NOMO-1 treated with dmso at 0.1 percent for 144 hours (cell line): Measurements from ENCODE around the gene ZNF750.

Experiments
- DNase-seq: peaks from one replicate; lab custom pipeline; 2025; ENCODE audit not compliant: unreplicated experiment; lab: John Stamatoyannopoulos, UW

Gene ZNF750

DNA sequence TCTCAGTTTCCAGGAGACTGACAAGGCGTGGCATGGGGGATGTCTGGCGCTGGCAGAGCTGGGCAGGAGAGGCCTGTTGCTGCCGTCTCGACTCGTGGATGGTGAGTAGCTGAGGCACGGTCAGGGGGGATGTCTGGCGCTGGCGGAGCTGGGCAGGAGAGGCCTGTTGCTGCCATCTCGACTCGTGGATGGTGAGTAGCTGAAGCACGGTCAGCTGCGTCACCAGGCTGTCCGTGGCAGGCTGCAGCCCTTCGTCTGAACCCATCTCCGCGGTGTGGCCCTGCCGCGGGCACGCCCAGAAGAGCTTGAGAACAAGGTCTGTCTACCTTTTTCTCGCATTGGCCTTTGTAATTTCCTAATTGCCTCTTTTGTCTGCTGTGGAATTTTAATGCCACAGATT lies 25.0 kb downstream of the ZNF750 start:
- no peak for DNase-seq

DNA sequence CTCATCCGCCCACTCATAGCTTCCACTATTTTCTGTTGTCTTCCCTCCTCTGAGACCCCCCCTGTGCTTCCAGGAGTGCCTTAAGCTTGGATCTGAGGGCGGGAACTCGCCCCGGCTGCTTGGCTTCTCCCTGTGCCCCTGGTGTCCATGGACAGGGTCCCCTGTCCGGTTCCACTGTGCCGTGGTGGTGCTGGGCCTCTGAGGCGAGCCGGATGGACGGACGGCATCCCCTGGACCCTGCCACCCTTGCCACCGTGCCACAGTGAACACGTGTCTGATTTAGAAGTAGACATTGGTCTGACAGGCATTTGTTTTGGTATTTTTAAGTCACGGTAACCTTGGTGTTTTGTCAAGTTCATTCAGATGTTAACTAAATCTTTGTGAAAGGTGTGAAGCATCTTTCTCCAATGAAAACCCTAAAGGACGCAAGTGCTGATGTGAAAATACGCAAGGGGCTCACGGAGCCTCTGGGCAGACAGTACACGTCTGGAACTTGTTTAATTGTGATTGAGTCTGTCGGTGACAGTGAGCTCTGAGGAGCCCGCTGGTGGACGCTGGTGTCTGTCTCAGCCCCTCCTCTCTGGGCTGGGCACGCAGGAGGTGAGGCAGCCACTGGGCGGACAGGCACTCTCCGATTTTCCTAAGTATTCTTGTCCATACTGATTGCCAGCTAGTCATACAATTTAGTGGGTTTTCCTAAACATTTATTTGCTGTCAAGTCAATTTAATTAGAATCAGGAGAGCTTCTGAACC lies 26.3 kb downstream of the ZNF750 start:
- no peak for DNase-seq

DNA sequence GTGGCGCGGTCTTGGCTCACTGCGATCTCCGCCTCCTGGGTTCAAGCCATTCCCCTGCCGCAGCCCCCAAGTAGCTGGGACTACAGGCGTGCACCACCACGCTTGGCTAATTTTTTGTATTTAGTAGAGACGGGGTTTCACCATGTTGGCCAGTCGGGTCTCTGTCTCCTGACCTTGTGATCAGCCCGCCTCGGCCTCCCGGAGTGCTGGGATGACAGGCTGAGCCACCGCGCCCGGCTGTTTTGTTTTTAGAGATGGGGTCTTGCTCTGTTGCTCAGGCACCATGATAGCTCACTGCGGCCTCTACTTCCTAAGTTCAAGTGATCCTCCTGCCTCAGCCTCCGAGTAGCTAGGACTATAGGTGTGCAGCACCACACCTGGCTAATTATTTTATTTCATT lies 27.2 kb downstream of the ZNF750 start:
- DNase-seq: no peak

DNA sequence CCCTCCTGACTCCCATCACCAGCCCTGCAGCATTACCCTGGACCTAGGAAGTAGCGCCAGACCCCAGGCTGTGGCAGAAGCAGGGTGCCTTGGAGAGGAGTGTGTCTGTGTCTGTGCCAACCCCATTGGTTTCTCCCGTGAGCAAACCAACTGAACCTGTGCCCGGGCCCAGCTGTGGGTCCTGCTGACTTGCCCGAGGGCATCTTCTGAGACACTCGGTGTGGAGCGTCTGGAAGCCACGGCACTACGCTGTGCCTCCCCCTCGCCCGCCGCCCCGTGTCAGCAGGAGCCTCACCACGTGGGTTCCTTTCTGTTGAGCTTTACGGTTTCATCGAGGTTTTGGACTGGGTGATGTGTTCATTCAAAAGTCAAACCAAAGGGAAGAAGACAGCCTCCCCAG lies 27.8 kb downstream of the ZNF750 start:
- no peak for DNase-seq

DNA sequence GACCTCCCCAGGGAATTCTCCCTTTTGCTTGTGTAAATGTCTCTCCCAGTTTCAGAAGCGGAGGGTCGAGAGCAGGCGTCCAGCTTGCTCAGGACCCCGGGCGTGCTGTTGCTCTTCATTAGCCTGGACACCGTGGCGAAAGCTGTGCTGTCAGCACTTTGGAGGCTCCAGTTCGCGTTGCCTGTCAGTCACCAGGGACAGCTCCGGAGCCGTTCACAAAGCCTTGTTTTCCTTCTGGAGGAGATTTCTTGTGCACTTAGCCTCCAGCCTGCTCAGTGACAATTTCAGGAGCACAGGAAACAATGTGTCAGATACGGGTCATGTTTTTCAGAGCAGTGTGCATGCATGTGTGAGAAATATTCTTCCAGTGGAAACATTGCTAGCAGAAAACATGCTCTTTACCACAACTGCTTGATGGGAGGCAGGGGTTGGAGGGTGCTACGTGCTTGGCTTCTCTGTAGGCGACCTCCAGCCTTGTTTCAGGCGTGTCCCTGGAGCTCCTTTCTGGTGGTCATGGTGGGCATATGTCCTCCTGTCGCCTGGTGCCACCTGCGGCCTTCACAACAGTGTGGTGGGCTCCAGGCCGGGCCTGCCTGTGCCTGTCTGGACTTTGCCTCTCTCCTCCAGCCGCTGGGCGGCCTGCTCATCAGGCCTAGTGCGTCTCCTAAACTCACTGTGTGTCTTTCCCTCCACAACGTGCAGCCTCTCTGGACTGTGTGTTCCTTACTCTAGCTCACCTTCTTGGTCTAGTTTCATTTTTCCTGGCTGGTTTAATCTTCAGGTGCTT lies 29.0 kb downstream of the ZNF750 start:
- no peak for DNase-seq

DNA sequence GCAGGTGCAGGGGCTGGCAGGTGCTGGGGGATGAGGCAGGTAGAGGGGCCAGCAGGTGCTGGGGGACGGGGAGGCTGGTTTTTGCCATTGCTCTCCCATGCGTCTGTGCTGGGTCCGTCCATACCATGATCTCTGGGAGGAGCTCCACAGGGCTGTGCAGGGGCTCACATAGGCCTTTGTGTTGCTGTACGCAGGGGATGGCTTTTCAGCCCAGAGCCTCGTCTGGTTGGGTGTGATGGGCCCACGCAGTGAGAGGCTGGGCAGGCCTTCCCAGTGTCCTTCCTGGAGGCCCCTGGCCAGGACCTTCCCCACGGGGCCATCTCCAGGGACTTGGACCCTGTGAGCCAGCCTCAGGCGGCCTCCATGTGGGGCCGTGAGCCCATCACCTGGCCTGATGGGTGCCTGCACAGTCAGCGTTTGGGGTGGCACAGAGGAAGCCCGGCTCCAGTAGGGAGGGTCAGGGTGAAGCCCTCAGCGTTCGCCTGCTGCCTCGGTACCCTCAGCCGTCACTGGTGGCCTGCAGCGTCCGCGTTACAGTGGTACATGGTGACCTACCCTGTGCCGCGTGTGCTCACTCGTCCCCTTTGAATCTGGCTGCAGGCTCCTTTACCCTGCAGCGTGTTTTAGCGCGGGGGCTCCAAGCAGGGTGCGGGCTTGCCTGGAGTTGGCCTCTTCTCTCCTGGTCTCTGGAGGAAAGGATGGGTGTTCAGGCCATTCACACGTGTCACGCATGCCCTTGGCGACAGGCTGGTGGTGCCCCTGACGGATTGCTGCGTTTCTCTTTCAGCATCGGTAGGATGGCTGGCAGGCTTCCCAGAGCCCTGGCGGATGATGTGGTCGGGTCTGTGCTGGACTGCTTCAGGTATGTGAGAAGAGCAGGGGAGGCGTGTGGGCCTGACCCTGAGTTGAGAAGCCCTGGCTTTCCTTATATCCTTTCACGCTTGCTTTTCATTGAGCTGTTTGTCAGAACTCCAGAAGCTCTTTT lies 30.6 kb downstream of the ZNF750 start:
- no peak for DNase-seq

DNA sequence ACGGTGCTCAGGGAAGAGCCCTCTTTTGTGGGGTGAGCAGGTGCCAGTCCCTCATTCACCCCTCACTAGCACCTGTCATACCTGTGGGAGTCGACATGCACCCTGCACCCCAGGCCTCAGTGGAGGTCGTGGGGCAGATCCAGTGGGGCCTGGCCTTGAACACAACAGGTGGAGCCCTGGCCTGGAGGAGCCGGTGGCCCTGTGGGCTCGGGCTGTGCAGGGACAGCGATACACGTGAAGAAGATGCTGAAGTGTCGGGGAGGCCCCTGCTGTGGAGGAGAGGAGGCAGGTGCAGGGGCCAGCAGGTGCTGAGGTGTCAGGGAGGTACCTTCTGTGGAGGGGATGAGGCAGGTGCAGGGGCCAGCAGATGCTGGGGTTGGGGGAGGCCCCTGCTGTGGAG lies 31.8 kb downstream of the ZNF750 start:
- no peak for DNase-seq

DNA sequence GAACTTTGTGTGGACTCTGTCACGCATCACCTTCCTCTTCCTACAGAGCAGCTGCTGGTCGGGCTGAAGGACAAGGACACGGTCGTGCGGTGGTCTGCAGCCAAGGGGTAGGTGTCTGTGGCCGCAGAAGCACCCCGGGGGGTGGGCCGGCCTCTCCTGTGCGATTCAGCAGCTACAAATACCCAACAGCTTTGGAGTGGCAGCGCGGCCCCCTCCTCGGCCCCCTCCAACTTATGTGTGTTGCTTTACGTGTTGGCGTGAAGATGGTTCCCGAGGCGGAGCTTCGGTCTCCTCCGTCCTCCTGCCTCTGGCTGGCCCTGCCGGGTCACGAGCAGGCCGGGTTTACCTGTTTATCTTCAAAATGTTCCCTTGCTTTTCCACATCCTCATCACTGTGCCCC lies 32.3 kb downstream of the ZNF750 start:
- no peak for DNase-seq

DNA sequence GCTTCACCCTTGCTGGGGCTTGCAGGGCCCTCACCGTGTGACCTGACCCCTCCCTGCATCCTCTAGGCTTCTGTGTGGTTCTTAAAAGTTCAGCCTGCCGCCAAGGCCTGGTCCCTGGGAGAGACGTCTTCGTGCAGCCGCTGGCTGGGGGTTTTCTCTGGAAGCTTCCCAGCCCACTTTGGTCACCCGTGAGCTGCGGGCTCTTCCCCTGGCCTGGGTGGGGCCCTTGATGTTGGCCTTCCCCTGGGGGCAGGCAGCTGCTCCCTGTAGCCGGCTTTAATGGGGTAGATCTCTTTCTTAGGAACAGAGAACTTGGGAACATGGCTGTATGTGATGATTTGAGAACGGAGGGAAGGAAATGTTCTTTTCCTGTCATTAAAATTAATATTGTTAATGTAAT lies 32.7 kb downstream of the ZNF750 start:
- DNase-seq: no peak

DNA sequence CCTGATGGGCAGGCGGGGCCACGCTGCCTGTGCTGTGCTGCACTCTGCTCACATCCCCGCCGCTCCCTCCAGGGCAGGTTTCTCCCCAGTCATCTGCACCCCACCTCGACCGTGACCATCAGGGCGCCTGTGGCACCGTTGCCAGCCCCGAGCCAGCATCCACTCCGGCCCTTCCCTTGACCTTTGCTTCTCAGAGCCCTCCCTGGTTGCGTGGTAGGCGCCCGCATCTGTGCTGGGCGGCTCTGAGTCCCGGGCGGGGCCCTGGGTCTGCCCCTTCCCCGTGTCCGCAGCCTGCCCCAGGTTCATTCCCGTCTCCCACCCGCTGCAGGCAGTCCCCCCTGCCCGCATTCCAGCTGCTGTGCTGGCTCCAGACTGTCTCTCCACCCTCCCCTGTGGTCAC lies 33.2 kb downstream of the ZNF750 start:
- DNase-seq: no peak

DNA sequence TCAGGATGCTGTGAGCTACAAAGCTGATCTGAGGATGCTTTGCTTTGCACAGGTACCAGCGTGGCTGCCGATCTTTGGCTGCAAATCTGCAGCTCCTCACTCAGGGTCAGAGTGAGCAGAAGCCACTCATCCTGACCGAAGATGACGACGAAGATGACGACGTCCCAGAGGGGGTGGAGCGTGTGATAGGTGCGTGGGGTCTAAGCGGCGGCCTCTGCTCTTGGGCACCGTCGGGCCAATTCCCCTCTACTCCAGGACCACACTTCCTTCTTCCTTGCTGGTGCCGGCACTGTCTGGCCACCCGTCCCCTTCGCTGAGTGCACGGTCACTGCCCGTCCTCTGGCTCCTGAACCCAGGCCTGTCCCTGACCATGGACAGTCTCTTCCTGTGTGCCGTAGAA lies 34.0 kb downstream of the ZNF750 start:
- no peak for DNase-seq

DNA sequence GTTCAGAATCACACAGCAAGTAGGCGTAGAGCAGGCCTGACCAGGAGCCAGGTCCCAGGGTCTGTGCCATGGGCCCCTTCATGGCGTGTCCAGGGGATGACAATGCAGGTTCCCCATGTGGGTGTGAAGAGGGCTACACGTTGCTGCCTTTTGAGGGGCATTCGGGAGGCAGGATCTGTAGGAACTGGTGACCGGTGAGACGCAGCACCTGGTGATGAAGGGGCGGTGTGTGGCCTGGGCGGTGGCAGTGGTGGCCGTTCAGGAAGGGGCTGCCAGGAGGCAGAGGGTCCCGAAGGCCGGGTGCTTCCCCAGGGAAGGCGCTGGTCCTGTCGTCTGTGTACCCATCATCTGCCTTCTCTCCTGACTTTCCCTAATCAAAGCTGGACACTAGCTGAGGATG lies 34.6 kb downstream of the ZNF750 start:
- no peak for DNase-seq

DNA sequence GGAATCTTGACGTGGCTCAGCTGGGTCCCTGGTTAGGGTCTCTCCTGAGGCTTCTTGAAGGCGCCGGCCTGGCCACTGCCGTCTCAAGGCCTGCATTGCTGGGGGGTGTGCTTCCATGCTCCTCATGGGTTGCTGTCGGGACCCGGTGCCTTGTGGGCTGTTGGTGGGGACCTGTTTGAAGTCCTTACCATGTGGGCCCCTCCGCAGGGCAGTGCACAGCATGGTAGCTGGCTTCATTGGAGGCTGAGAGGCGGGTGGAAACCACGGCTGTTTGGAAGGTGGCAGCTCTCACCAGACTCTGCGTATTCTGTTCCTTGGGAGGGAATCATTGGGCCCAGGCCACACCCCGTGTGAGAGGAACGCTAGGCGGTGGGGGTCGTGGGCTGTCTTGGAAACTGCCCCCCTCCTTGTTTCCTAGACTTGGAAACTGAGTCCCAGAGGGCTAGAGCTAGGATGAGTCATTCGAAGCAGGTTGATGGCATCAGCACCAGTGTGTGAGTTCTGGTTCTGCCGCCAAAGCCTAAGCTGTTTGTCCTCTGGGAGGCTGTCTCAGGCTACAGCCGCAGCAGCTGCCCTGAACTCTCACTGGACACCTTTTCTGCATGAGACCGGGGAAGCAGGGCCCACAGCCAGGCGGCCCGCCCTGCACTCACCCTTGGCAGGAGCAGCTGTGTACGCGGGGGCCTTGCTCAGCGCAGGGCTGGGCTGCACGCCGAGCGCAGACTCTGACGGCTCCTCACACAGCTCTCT lies 35.2 kb downstream of the ZNF750 start:
- no peak for DNase-seq

DNA sequence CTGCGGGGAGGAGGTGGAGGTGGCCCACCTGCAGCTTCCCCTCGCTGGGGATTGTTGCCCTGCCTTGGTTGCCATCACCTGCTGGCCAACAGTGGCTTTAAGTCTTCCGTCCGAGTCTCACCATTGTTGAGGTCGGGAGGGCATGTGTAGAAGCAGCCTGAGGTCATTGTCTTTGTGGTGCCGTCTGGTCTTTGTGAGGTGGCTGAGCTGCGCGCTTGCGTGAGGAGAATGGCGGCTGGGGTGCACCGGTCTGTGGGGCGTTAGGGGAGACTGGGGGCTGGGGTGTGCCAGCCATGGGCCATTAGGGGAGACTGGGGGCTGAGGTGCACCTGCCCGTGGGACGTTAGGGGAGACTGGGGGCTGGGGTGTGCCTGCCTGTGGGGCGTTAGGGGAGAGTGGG lies 36.2 kb downstream of the ZNF750 start:
- DNase-seq: no peak

DNA sequence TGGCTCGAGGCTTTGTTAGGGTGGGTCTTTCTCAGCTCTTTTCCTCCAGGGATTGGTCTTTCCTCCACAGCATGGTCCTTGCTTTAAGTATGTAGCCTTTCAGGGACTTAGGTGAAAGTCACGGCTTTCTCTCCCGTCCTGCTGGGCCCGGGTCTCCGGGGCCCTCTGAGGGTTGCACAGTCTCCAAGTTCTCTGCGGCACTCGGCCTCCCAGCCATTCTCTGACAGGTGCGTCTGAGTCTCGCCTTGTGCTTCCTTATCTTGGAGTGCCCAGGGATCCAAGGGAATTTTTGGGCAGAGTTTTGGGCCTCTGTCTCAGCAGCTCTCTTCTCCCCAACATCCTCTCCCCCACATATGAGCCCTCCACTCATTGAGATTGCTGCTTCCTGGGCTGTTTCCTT lies 36.6 kb downstream of the ZNF750 start:
- DNase-seq: no peak

DNA sequence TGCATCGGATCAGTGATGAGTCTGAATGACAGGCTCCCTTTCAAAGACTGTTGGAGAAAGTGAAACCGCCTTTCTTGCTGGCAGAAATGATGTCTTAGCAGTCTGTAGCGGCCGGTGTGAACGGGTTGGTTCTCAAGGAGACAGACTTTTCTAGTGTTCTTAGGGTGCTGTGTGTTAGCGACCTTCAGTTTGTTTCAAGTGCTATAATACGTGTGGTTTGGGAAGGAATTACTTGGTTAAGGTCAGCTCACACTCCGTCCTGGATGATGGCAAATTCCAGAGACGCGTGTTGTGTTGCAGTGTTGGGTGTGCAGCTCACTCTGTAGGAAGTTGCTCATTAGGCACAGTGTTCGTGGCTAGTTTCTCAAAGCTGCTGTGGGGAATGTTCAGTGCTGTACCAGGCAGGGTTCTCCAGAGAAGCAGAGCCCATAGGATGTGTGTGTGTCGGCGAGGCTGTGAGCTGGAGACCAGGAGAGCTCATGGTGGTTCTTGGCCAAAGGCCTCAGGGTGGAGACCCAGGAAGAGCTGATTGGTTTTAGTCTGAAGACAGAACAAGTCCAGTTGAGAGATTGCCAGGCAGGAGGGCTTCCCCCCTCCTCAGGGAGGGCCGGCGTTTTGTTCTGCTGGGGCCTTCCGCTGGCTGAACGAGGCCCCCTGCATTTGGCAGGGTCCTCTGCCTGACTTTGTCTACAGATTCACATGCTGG lies 37.6 kb downstream of the ZNF750 start:
- DNase-seq: no peak

DNA sequence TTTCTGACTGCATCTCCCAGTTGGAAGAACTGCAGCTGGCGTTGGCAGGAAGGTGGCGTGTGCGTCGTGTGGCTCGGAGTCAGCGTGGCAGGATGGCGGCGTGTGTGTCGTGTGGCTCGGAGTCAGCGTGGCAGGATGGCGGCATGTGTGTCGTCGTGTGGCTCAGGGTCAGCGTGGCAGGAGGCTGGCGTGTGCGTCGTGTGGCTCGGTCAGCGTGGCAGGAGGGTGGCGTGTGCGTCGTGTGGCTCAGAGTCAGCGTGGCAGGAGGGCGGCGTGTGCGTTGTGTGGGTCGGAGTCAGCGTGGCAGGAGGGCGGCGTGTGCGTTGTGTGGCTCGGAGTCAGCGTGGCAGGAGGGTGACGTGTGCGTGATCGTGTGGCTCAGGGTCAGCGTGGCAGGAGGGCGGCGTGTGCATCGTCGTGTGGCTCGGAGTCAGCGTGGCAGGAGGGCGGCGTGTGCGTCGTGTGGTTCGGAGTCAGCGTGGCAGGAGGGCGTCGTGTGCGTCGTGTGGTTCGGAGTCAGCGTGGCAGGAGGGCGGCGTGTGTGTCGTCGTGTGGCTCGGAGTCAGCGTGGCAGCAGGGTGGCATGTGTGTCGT lies 38.3 kb downstream of the ZNF750 start:
- DNase-seq: no peak

DNA sequence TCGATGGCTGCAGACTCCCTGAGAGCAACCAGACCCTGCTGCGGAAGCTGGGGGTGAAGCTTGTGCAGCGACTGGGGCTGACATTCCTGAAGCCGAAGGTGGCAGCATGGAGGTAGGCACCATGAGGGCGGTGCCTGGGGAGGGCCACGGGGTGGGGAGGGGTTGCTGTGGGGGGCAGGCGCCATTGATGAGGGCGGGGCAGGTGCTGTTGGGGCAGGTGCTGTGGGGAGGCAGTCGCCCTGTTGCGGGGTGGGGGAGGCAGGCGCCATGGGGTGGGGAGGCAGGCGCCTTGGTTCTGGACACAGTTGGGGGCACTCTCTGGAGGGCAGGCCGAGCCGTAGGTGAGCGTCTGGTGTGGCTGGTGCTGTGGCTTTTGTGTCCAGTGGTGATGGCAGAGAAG lies 38.9 kb downstream of the ZNF750 start:
- DNase-seq: no peak

DNA sequence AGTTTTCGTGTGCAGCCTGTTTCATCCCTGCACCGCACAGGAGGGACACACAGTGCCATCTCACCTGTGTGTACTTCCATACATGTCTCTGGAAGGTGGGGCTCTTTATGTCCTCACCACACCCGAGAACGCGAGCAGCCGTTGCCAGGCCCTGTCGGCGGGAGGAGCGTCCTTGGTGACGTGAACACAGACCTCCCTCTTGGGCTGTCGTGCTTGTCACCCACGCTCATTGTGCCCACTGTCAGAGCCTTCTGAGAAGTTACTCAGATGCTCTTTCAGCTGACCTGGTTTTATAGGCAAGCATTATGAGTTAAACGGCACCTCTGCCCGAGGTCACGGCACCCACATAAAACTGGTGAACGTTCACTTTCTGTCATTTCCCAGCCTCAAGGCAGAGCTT lies 40.2 kb downstream of the ZNF750 start:
- no peak for DNase-seq

DNA sequence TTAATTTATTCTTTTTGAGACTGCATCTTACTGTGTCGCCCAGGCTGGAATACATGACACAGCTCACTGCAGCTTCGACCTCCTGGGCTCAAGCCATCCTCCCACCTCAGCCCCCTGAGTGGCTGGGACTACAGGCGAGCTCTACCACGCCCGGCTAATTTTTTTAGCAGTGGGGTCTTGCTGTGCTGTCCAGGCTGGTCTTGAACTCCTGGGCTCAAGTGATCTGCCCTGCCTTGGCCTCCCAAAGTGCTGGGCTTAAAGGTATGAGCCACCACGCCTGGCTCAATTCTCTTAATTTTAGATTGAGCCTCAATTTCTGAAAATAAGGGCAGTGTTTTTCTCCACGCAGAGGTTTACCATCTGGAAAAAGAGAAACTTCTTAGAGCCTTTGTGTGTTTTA lies 41.1 kb downstream of the ZNF750 start:
- no peak for DNase-seq
